Pons (tissue), 1 donor: ENCODE results near the gene PNPLA1.

ENCODE experiments used
- DNase-seq: peaks from one replicate; pipeline ENCODE4 v3.0.0-alpha.2; 2016; ENCODE audit warnings: low spot score

The PNPLA1 gene, protein sequence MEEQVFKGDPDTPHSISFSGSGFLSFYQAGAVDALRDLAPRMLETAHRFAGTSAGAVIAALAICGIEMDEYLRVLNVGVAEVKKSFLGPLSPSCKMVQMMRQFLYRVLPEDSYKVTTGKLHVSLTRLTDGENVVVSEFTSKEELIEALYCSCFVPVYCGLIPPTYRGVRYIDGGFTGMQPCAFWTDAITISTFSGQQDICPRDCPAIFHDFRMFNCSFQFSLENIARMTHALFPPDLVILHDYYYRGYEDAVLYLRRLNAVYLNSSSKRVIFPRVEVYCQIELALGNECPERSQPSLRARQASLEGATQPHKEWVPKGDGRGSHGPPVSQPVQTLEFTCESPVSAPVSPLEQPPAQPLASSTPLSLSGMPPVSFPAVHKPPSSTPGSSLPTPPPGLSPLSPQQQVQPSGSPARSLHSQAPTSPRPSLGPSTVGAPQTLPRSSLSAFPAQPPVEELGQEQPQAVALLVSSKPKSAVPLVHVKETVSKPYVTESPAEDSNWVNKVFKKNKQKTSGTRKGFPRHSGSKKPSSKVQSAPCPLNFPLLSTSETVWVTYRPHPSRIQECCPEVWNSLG

DNA sequence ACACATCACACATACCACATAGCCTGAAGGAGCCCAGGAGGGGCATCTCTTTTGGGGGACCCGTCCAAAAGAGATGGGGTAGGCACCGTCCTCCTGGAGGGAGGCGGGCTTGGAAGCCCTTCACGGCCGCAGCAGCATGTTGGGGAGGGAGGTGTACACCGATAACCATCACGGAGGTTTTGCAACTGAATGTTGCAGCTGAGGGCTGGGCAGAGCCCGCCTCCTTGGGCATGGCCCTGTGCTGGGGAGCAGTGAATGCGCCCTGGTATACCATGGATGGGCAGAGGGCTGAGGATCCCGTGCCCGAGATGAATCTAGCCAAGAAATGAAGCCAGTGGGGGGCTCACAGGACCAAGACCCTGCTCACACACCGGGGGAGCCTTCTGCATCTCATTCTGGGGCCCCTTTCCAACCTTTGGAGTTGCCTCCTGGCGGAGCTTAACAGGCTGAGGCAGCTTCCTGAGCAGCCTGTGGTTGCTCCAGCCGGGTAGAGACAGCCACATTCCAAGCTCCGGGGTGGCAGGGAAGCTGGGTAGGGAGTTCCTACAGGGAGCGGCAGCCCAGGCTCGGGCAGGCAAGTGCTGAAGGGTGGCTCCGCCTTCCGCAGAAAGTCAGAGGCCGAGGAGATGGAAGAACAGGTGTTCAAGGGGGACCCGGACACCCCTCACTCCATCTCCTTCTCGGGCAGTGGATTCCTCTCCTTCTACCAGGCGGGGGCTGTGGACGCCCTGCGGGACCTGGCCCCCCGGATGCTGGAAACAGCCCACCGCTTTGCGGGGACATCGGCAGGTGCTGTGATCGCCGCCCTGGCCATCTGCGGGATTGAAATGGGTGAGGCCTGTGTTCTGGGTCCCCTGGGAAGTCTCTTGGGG lies at the start of gene PNPLA1:
Gene PNPLA1 (plus strand): TSS at position 227 of the 872 bp plus-strand sequence. CDS start 400 bp downstream, at position 627.
- DNase-seq = no peak

DNA sequence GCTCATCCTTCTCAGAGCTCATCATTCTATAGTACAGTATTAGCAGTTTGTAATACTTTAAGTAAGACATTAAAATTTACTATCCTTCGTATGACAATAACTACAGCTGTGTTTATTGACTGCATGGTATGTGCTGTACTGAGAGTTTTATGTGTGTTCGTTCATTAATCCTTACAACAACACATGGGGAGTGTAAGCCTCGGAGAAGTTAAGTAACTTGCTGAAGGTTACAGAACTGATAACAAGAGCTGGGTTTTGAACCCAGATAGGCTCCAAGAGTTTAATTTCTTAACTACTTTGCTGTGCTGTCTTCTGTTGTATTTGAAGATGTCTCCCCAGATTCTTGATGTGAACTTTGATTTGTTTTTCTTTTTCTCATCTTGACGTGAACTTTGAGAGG lies 49.6 kb upstream of the PNPLA1 start:
- DNase-seq = no peak

DNA sequence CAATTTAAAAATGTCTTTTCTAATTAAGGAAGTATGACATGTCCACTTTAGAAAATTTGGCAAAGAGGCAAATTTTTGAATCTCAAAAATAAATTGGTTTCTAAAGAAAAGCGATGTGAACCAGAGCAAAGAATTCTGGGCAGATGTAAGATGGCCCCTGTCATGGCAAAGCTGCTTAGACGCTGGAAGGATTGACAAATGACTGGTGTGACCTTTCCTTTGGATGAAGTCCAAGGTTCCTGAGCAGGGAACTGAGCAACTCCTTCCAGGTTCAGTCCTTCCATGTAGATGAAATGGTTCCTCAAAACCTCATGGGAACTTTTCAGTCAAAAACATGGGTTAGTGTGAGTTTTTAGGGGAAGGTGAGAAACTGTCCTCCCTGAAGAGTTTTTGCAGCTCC lies 48.2 kb upstream of the PNPLA1 start:
- no peak for DNase-seq

DNA sequence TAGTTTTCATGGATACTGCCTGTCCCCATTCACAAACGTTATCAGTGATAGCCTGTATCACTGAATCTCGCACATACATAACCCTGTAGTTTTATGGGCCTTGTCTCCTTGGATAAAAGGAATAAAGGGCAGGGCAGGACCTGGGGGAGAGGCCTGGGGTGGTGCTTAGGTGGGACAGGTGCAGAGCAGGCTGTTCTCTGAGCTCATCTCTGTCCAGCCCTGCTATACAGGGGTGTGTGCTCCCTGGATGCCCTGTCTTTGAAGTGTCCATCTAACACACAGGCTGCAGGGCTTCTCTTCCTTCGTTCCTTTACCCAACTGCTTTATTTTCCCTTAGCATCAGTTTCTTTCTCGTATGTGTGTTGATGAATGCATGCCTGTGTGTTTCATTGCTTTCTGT lies 46.9 kb upstream of the PNPLA1 start:
- no peak for DNase-seq

DNA sequence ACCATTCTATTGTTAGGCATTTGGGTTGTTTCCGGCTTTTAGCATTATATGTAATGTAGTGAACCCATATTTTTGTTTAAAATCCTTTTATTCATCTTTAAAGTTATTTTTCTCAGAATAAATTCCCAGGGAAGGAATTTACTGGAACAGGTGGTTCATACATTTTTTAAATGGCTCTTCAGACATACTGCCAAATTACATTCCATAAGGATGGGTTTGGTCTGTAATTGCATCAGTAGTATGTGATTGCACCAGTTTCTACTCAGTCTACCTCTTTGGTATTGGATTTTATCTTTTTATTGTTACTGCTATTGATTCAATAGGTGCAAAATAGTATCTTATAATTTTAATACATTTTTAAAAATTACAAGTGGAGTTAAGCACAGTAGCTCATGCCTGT lies 46.2 kb upstream of the PNPLA1 start:
- DNase-seq = no peak

DNA sequence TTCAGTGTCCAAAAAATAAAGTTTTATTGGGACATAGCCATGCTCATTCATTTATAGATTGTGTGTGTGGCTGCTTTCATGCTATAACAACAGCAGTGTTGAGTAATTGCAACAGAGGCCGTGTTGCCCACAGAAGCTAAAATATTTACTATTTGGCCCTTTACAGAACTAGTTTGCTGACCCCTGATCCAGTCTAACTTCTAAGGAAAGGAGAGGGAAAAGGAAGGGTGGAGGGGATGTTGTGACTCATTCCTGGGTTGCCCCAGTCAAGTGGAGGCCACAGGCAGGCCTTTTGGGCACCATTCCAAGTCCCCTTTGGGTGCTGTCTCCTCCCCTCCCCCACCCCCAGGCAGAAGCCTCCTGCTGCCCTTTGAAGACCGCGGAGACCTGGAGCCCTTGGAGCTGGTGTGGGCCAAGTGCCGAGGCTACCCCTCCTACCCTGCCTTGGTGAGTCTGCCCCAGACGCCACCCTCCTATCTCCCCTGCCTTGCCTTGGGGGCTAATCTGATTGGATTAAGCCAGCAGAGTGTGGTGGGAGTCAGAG lies 44.9 kb upstream of the PNPLA1 start:
- DNase-seq = no peak

DNA sequence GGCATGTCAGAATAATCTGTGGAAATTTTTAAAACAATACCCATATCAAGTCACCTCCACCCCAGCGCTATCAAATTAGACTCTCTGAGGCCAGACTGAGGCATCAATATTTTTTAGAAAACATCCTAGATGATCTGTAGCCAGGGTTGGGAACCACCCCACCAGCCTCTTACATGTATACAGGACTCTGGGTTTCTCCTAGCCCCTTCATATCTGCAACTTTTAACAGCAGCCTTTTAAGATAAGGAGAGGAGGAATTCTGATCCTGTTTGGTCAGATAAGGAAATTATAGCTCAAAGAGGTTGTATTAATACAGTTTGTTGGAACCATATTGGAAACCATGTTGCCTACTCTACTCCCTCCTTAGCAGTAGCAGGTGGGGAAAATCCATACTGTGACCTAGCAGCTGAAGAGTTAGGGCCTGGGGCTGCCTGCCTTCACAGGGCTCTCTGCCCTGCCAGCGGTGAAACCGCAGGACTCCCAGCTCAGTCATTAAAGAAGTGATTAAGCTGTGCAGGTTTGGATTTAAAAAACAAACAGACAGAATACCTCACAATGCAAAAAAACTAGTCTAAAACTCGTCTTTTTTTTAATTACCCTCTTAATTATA lies 43.3 kb upstream of the PNPLA1 start:
- no peak for DNase-seq

DNA sequence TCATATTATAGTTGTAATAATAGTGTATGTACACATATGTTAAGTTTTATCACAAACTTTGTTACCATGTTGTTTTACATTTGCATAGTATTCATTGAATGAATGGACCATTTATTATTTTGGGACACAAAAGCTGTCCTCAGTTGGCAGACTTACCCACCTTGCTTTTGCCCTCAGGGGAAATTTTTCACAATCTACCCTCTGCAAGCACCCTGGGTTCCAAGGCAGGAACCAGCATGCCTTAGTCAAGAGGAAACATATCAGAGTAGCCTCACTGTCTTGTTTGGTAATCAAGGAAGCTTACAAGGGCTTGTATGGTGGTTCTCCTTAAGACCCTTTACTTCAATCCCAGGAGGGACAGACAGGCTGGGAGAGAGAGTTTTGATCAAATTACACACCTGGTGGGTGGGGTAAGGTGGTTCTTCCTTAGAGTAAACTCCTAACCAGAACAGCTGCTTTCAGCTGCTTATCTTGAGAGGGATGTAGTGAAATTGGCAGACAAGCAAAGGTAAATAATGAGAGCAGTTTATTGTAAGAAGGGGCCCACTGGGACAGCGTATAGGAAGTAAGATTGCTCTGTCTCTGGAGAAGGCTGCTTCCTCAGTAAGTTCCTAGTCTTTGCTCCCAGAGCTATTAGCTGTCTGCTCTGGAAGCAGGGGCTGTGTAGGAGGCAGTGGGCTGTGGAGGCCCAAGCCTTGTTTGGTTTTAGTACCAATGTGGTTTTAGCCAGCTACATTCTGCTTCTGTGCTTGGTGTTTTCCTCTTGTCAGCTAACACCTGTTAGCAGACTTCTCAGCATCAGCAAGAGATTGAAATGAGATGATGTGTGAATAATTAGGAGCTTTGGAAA lies 42.3 kb upstream of the PNPLA1 start:
- no peak for DNase-seq

DNA sequence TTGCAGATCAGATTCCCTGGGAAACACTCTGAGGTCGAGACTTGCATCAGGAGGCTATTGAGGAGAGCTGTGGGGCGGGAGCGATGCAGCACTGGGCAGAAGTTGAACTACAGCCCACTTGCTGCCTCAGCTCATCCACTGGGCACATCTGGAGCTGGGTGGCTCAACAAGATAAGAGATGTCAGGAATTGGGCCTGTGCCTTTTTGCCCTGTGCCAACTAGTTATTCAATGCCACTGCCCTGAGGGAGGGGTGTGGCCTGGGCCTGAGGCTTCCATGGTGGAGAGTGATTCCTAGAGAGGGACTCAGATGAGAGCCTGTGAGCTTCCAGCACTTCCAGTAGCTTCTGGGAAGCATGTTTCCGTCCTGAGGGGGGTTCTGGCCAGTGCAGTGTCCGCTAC lies 40.6 kb upstream of the PNPLA1 start:
- no peak for DNase-seq

DNA sequence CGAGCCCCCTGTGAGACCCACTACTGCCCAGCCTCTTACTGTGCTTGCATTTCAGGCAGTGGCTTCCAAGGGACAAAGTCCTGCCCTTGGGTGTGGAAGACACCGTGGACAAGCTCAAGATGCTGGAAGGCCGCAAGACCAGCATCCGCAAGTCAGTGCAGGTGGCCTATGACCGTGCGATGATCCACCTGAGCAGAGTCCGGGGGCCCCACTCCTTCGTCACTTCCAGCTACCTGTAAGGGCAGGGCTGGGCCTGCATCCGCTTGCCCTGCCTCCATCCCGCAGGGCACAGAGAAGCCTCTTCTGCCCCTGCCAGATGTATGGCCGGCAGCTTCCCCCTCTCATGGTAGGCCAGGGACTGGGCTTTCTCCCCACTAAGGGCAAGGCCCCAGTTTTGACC lies 39.5 kb upstream of the PNPLA1 start:
- DNase-seq = no peak

DNA sequence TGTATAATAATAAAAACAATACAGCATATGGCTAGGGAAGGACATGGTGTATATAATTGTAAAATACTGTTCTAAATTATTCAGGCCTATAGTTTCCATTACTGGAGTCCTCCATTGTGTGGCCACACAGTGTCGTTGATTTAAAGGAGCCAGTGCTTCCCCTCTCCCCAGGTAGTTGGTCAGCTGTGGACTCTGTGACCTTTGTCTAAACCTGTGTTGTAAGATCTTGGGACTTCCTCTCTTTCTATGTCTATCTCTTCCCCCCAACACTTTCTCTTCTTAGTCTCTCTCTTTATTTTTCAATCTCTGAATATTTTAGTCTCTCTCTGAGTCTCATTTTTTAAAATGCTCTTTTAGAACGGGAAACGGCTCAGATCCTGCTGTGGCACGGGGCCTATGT lies 37.7 kb upstream of the PNPLA1 start:
- DNase-seq = no peak

DNA sequence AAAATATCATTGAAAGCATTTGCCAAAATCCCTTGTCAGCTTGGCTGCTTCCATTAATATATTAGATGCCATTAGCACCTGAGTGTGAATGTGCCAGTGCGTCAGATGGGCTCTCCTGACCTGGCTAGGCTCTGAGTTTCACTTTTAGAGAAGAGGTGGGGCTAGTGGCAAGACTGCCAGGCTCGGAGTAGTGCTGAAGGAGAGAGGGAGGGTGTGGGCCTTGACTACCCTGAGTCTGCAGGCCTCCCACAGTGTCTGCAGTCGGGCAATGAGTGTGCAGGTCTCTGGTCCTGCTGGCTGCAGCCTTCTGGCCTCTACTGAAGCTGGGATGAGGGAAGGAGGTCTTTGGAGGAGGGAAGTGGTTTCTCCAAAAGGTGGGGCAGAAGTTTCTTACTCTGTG lies 34.6 kb upstream of the PNPLA1 start:
- DNase-seq = peak; percentile 3

DNA sequence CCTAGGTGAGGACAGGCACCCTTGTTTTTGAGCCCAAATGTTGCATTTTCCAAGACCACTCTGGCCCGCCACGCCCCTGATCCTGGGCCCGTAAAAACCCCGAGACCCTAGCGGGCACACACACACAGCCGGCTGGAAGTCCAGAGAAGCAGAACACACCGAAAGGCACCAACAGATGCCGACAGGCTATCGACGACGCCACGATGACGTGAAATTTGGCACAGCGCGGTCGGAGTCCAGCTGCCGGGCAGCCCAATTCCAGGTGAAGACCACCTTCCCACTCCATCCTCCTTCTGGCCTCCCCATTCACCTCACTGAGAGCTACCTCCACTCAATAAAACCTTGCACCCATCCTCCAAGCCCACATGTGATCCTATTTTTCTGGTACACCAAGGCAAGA lies 34.0 kb upstream of the PNPLA1 start:
- DNase-seq = no peak

DNA sequence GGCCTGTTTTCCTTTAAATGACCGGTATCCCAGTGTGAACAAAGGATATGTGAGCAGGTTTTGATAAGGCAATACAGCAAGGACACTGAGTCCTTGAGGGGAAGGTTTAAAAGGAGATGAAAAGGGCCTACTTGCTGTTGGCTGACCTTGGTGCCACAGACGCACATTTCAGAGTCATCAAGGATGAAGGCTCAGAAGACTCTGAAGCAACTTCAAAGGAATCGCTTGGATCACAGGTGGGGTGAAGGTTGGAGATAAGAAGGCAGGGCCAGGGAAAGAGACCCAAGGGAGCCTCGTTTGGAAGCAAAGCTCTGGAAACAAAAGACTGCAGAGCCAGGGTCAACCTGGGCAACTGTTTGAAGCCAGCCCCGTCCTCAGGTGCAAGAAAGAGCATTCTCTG lies 30.1 kb upstream of the PNPLA1 start:
- DNase-seq = no peak

DNA sequence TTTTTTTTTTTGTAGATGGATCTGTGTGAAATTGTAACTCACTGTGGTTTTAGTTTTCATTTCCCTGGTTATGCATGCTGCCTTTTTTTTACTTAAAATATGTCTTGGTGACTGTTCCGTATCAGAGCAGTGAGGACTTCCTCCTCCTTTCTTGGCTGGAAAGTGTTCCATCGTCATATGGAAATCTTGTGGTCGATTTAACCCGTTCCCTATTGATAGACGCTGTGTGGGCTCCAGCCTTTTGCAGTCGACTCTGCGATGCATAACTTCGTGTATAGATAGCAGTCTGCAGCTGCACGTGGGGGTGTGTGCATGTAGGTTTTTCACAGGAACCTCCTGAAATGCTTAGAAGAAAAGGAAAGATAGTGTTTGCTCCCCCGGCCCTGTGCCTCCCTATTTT lies 28.1 kb upstream of the PNPLA1 start:
- DNase-seq = no peak

DNA sequence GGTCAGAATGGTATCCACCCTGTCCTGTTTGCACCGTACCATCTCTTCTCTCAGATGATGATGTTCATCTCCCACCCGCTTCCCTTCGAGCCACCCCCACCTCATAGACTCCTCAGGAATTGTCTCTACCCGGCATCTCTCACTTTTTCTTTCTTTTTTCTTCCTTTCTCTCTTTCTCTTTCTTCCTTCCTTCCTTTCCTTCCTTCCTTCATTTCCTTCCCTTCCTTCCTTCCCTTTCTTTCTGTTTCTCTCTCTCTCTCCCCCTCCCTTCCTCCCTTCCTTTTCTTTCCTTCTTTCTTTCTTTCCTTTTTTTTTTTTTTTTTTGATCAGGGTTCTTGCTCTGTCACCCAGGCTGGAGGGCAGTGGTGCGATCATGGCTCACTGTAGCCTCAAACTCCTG lies 27.7 kb upstream of the PNPLA1 start:
- DNase-seq = no peak

DNA sequence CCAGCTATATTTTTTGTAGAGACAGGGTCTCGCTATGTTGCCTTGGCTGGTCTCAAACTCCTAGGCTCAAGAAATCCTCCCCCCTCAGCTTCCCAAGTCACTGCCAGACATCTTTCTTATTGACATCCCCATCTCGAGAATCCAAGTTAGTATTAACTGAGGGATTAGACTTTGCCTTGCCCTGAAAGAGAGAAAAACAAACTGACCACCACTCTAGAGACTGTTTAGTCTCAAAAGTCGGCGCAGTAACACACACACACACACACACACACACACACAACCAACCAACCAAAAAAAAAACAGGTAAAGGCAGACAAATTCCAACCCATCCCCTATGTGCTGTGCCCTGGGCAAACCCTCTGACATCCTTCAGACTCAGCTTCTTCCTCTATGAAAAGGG lies 27.2 kb upstream of the PNPLA1 start:
- DNase-seq = no peak

DNA sequence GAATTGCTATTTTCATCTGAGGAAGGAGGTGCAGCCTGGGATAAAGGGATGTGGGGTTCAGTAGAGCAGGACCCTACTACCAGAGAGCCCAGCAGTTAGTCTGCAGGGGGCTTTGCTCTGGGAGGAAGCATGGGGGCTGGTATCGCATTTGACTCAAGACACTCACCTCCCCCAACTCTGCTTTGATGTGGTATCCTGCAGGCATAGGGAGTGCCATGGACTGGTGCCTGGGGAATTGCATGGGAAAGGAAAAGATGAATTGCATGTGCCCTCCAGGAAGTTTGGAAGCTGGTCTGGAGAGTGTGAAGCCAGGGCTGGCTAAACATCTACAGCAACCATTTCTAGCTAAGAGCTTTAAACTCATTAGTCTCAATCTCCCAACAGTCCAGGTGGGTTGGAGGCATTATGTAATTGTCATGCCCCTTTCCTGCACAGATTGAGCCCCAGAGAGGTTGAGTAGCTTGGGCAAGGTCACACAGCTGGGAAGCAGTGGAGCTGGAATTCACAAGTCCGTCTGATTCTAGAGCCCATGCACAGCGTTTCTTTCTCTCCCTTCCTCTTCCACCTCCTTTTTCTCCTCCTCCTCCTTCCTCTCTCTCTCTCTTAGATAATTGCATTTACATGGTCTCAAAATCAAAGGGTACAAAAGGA lies 26.2 kb upstream of the PNPLA1 start:
- no peak for DNase-seq

DNA sequence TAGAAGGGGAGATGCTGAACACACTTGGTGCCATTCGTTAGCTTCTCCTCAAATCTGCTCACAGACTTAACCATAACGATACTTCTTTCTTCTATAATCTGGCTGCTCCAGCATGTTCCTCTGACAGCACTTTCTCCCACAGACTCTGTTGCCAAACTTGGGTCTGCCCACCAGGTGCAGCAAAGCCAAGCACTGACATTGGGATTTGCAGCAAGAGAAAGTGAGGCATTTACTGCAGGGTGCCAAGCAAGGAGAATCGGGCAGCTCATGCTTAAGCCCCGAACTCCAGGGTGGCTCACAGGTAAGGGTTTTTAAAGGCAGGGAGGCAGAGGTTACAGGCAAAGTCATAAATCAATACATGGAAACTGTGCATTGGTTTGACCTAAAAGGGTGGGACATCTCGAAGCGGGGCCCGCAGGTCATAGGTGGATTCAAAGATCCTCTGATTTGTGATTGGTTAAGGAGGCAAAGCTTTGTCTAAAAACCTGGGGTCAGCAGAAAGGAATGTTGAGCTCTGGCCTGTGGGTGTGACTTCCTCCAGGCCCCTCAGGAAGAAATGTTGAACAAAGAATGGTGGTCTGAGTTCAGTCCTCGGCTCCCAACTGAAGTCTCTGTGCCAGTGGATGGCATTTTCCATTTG lies 25.1 kb upstream of the PNPLA1 start:
- no peak for DNase-seq

DNA sequence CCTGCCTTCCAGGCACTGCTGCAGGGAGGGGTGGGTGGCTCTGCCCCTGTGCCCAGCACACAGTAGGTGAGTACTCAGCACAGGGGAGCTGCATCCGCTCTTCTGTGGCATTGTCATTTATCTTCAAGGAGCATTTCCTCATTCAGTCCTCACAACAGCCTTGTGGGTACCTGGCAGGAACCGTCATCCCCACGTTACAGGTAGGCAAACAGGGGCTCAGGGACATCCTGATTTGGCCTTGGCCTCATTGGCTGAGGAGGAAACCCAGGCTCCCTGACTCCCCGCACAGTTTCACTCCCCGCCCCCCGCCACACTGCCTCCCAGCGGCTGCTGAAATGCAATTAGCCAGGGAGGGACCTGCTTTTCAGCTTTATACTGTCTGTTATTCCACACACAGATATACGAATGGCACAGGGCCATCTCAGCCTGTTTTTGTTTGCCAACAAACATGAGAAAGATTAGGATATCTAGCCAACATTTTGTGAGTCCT lies 24.2 kb upstream of the PNPLA1 start:
- no peak for DNase-seq
